Fibroblast of gingiva (primary cell): ENCODE measurements around the gene WDR1.

ENCODE experiments used
- DNase-seq: peaks from one replicate; pipeline ENCODE4 v3.0.0-alpha.2; 2011; ENCODE audit warnings: low read depth

Gene WDR1

DNA sequence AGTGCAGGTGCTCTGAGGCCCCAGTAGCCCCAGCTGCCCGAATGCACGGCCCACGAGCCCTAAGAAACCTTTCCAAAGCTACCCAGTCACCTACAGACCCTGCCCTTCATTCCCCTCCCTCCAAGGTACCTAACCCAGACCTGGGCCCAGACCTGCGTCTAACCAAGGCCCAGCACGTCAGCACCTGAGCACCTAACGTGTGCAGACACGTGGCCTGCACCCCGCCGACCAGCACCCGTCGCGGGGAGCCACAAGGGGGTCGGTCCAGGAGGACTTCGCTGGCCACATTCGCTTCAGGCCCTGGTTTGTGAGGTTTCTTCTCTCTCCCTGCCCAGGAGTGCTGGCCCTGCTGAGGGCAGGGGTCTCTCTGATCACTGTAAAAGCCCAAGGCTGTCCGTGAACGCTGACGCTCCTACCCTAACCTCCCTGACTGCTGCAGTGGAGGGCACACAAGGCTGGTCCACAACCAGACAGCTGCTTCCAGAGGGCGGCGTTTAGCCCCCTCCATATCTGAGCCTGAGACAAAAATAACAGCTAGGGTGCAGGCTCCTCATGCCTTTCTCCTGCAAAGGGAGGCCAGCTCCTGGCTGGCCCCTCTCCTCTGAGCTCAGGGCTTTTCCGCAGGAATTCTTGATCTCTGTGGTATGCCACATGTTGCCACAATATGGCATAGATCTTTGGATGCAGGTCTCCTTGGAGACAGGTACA lies 31.8 kb downstream of the WDR1 start:
- no peak for DNase-seq

DNA sequence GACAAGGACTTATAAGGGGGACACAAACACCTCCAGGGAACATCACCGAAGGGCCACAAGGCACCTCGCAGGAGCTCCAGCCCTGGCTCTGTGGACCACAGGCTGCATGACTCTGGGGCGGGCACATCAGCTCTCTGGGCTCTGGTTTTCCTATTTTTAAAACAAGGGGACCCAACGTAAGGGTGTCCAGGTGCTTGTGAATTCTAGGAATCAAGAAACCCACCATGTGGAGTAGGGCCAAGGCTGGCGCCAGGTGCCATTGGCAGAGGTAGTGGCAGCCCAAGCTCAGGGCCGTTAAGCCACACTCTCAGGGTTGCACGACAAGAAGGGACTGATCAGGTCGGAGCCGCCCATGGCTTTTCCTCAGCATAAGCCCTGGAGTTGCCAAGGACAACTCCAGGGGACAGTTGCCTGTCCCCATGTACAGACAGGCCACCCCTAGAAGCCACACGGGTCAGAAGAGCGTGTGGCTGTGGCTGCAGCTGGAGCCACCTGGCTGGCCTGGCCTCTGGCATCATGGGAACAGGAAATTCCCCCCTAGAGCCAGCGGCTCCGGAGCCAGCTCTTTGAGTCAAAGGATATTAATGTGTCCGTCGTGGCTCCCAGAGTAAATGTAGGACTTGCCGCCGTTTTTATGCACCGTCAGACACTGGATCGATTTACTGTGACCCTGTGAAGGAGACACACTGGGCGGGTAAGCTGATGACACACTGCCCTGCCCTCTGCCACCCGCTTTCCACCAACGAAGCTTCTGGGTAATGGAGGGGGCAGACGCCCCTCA lies 32.5 kb downstream of the WDR1 start:
- no peak for DNase-seq

DNA sequence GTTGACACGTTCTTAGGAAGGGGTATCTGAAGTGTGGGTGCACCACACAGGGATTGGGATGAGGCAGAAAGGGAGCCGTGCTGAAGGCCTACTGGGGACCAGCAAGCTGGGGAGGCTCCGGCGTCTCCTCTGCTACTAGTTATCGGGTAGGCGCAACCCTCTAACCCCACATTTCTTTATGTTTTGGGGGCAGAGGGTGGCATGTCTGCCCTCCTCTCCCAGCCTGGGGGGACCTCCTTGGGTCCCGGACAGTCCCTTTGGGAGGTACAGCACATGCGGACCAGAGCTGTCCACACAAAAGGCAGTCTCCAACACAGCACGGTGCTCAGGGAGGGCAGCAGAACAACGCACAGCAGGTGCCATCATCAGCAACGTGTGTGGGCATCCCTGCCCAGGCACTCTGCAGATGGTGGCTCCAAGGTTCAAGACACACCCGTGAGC lies 33.2 kb downstream of the WDR1 start:
- DNase-seq, result no peak

DNA sequence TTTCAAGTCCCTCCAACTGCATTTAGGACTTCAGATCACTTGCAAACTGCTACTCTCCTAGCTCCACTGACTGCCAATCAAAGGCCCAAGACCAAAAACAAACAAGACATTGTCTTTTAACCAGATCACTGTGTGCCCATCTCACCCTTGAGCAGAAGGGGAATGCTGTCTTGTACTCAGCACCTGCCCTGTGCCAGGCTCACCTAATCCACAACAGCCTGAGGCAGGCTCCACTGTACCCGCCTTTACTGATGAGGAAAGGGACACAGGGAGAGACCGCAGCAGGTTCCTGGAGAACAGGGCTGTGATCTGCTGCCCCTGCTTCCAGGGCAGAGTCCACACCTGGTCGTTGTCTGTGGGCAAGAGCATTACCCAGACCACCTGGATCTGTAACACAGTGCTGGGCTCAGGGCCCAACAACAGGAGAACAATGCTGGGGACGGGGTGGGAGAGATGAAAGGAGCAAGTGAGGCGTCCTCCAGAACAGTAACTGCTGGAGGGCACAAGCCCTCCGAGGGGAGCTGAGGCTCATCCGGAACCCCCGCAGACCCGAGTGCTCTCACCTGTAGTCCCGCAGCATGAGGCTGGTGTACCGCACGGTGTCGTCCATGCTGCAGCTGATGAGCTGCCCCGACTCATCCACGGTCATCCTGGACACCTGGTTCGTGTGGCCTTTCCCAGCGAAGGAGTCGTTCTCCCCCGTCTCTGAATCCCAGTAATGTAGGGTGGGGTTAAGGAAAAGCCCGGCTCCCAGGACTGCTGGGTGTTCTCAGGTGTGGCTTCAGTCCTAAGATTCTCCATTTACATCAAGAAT lies 33.9 kb downstream of the WDR1 start:
- no peak for DNase-seq

DNA sequence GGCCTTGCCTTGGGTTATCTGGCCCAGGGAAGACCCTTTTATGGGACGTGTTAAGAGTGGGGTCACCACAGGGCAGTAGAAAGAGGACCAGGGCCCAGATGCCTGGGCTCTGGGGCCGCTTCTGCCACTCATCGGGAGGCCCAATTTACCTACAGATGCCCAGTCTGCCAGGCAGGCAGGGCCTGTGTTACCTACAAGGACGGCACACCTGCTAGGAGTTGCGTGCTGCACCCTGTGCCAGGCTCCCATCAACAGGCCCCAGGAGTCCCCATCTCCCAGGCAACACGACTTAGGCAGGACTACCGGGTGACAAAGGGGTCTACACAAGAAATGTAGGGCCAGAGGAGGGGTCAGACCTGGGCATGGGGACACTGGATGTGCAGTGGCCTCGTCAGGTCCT lies 34.6 kb downstream of the WDR1 start:
- no peak for DNase-seq

DNA sequence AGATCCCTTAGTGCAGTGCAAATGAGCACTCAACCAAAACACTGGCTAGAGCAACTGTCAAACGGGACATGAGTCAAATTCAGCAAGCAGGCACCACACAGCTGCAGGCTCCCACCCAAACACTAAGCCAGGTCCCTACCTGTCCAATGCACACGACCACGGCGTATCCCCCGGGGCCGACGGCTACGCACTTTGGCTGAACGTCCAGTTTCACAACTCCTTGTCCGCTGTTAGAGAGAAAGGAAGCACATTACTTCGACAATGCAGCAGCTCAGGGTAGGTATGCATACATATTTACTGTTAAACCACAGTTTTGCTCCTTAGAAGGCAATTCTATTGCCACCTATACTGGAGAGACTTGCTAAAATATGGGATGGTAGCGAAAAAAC lies 35.4 kb downstream of the WDR1 start:
- DNase-seq, result no peak

DNA sequence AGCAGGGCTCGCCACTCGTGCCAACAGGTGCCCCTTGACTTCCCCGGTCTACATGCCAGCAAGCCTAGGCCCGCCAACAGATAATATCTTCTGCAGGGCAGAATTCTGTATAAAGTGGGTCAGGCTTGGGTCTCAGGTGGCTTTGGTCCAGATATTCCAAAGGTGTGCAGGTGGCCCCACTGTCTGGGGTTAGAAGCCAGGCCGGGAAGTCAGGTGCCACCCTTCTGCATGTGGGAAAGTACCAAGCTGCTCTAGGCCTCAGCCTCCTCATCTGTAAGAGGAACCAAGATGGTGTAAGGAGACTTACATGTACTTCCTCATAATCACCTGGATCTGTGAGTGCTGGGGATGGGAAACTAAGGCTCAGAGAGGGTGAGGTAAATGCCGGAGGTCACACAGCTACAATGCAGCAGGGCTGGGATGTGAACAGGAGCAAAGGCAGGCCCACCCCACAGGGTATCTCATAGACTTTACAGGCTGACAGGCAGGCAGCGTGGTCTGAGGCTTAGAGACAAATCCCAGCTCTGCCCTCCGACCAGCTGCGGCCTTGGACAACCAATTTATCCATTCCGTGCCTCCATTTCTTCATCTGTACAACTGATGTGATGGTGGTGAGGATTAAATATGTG lies 35.9 kb downstream of the WDR1 start:
- DNase-seq, result no peak

DNA sequence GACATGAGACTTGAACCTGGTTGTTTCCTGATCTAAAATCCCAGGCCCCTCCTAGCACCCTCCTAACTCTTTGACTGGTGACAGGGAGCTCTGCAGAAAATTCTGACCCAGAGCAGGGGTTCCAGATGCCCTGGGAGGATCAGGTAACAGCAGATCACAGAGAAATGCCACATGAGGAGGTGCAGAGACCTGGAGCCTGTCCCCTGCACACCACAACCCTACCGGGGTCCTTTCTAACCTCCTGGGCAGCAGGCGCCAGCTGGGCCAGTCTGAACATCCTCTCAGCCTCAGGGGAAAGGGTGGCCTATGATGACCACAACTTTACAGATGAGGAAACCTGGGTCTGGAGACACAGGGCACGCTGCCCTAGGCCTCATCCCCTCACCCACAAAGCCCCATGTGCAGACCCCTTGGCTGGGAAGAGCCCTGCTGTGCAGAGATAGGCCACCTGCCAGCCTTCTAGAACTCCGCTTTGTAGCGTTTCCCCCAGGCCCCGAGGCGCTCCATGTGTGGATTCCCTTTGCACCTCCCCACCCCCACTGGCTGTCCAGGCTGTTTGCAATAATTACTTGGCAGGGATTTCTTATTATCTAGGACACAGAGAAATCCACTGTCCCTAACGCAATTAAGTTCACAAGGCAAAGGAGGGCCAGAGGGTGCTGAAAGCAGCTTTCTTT lies 36.5 kb downstream of the WDR1 start:
- DNase-seq, result no peak

DNA sequence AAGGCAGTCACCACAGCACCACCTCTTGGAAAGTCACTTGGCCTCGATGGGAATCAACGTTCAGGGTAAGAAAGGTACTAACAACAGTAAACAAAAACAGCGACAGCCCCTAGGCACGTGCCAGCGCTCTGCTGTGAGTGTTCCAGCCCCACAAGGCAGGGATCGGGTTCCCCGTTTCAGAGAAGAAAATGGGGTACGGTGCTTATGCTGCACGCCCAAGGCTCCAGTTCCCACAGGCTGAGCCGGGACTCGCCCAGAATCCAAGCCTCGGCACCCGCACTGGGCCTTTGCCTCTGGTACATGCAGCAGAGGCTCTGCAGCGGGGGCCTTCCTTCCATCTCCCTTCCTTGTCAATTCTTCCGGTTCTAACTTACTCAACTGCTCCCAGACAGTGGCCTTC lies 37.3 kb downstream of the WDR1 start:
- no peak for DNase-seq

DNA sequence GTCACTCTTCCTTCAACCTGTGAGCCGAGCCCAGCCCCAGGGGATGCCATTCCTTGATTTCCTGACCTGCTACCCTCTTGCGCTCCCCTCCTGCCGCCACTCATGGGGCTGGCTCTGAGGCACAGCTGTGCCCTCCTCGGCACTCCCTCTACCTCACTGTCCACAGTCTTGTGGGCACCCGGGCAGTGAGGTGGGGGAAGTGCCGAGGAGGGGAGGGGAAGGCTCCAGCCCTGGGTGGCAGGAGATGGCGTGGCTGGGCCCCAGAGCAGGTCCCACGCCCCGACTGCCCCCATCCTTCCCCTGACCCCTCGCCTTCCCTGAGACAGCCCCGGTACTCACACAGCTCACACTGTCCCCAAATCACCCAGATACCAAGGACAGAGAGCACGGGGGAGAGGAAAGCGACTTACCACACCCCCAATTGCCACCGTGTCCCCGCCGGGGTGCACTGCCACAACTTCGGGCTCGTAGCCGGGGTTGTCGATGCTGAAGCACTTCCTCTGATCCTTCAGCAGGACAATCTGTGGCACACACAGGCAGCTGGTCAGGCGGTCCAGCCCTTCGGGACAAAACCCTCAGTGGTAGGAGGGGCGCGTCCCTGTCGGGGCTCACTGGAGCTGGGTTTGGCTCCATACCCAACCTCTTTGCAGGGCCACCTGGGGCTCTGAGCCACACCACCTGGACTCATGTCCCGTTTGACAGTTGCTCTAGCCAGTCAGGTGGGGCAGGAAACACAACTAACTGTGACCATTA lies 37.9 kb downstream of the WDR1 start:
- DNase-seq, result no peak

DNA sequence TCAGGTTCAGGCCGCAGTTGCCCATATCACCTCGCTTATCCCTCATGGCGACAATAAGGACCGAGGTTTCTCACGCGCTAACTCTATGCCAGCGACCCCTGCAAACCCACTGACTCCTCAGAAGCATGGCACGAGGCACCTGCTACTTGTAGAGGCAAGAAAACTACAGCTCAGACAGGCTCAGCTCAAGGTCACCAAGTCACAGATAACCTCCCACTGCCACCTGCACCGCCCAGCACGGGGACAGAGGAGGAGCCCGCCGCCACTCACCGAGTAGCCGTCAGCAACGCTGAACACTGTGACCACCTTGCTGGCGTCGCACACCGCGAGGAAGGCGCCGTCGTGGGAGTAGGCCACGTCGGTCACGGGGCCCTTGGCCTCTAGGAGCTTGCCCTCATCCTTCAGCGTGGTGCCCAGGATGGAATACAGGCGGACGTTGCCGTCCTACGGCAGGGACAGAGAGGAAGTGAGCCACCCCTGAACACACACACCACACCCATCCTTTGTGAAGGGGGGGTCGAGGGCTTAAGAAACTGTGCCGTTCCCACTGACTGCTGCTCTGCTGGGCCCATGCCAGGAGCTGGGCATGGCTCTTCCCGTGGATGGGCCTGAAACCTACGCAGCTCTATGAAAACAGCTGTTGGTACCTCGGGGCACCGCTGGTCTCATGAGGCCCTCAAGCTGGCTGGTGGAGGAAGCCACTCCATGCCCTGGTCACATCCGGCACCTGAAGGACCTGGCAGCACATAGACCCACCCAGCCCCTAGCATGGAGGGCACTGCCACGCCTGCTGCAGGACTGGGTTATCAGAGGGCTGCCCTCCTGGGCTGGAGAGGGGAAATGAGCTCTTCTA lies 38.9 kb downstream of the WDR1 start:
- DNase-seq, result no peak

DNA sequence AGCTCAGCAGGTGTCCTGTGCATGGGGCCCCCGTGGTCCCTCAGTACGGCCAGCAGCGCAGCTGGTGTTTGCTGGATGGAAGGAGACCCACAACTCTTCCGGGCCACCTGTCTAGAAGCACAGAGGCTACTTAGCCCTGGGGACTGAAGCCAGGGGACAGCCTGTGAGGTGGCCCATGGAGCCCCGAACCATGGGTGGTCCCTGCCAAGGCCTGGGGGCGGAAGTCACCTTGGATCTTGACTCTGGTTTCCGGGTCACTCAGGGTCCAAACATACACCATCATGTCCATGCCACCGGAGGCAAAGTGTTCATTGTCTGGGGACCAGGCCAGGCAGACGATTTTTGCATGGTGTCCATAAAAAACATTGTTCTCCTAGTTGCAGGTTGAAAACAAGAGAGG lies 39.5 kb downstream of the WDR1 start:
- no peak for DNase-seq

DNA sequence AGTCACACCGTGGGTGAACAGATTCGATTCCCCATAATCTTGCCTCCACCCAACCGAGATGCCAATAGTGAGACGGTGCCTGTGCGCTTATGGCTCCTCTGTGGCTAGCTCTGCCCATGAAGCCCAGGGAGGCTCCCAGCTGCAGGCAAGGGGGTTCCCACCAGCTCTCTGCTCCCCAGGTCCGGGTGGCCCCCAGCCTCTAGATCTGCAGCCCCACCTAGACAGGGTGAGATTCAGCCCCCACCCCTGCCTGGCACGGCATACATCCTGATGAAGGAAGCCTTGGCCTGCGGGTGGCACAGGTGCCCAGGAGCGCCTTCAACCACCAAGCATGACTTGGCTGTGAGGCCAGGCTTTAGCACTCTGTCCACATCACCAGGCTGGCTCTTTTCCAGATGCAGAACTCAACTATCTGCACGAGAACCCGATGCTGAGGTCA lies 40.6 kb downstream of the WDR1 start:
- DNase-seq, result no peak

DNA sequence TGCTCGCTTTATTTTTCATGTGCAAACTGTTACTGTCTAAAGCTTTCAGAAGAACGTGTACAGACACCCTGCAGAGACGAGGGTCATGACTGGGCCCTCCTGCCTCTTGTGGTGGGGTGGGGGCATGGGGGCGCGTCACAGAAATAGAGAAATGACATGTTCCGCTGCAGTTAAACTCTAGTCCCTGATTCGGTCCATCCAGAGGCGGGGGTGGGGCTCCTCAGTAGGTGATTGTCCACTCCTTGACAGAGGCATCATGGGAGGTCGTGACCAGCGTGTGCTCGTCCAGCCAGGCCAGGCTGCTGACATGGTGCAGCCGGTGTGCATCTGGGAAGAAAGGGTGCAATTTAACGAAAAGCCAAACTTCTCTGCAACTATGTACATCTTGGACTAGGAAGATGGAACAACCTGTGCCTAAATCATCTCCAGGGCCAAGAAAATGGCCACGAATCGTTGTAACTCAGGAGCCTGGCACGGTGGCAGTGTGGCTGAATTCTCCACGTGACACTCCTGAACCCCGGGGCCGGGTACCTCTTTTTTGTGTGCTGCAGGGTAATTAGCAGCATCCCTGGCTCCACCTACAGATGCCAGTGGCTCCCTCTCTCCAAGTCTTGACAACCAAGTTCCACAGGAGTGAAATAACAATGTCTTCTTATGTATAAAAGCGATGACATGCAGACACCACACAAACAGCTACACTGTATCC lies 41.3 kb downstream of the WDR1 start:
- no peak for DNase-seq

DNA sequence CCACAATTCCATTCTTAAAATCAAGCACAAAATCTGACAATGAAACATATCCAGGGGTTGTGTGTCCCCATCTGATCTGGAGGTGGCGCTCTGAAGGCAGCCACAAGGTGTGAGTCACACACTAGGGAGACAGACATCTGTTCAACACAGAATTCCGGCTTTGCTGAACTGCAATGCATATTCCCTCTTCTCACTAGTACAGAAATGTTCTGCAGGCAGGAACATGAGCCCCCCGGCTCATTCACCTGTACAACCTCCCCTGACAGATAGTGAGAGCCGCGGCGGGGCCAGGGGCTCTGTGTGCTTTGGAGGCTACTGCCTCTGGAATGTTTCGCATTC lies 41.9 kb downstream of the WDR1 start:
- DNase-seq, result peak; percentile 22

DNA sequence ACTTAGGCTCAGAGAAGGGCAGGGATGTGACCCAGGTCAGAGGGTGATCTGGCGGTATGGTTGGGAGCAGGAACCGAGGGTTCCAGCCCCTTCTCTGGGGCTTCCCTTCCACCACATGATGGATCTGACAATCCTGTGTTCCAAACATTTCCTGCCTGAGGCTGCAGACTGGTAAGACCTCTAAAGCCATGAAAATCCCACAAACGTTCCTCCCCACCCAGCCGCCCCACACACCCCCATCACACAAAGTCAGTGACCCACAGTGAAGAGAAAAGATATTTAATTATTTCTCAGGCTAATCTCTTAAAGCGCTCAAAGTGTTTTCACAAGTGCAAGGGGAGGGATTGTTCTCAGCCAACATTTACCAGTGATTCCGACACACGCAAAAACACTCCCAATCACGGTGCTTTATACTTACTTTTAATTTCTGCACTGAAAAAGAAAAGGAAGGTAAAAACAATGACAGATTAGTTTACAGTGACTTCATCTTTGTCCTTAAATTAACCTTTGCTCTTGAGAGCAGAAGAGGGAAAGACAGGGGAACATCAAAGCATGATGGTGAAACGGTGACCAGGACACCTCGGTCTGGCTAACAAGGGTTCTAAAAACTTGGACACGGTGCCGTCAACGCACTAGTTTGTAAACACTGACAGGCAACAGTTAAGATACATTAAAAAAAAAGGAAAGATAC lies 42.4 kb downstream of the WDR1 start:
- DNase-seq, result no peak

DNA sequence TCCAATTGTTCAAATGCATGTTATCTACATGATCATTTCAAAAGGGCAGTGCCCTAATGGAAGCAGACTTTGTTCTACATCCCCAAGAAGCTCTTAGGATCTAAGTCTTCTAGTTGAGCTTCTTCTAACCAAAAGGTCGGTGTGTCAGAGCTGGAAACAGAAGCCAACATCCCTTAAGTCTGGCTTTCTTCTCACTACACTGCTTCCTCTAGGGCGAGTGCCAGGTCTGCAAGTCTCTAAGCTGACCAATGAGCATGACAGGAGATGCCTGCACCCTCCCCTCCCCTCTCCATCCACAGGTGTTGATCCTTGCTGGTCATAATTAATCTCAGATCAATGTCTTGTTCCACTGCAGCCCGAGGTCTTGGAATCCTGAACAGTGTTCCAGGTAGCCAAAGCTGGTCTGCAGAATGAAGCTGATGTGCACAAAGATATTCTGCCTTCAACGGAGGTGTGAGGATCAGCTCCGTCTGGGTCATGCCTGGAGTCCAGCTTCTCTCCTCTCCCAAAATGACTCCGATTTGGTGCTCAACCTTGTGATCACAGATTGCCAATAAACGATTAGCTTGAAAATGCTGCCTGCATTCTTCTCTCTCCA lies 44.1 kb downstream of the WDR1 start:
- no peak for DNase-seq

DNA sequence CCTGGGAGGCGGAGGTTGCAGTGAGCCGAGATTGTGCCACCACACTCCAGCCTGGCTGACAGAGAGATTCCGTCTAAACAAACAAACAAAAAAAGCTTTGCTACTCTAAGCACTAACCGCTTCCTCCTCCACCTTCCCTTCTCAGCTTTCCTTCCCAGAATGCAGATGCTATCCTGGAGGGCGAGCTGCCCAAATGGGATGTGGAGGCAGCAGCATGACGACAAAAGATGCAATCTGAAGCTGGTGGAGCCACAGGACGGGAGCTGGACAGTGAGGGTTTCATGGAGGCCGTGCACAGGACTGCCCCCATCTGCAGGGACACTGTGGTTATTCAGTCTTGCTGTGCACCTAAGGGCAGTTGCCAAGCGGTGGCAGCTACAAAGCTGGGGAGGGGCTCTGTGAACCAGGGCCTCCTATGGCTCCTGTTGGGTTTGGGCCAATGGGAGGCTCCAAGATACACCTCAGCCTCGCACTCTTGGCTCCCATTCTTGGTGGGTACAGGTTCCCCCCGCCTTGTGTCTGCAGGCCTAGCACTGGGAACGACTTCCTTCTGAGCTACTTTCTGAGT lies 47.4 kb downstream of the WDR1 start:
- DNase-seq, result no peak
